PC-3 (cell line): ENCODE measurements around the gene SFTPB. TPM values are rescaled to one million over a fixed set of nuclear protein-coding genes. Genes with fewer than 3 reads are reported as not detected.

Experiments
- ATAC-seq: fragments of 200-7000 bp; cut with Tn5 transposase; 2 replicates; pipeline ENCODE4 v1.9.1; 2020; ENCODE audit warnings: mild to moderate bottlenecking, moderate library complexity
- BruUV-seq: library from RNA; stranded (reverse); fragments of 400-500 nt; replicated peaks from 2 replicates; lab custom pipeline; 2021; lab: Mats Ljungman, UMichigan
- CTCF ChIA-PET: fragments of 300-600 bp; sonication (Branson Sonifier 250); formaldehyde crosslinking; loops from one replicate; lab custom pipeline; 2022; ENCODE audit warnings: antibody characterized with exemption; lab: Charles Lee
- POLR2A ChIA-PET: fragments of 300-600 bp; sonication (Branson Sonifier 250); formaldehyde crosslinking; loops from one replicate; lab custom pipeline; 2022; ENCODE audit warnings: antibody characterized with exemption; ENCODE audit not compliant: unreplicated experiment; lab: Charles Lee
- DNase-seq: peaks from one replicate; pipeline ENCODE4 v3.0.0-alpha.2; 2015
- H2AFZ ChIP-seq: fragments of 300-600 bp; sonication (generic); 2 replicates; pipeline ENCODE4 v1.6.0; 2016; ENCODE audit warnings: antibody characterized with exemption, low read length
- H3F3A ChIP-seq: fragments of 300-600 bp; sonication (generic); one replicate; pipeline ENCODE4 v1.6.0; 2017; ENCODE audit warnings: antibody characterized with exemption, low read length, control low read depth, mild to moderate bottlenecking; ENCODE audit not compliant: unreplicated experiment
- H3K27ac ChIP-seq: fragments of 300-600 bp; sonication (generic); 2 replicates; pipeline ENCODE4 v1.5.1; 2016; ENCODE audit warnings: mild to moderate bottlenecking, low read length
- H3K27me3 ChIP-seq: fragments of 300-600 bp; sonication (generic); 2 replicates; pipeline ENCODE4 v1.6.1; 2016; ENCODE audit warnings: low read length, mixed read lengths
- H3K36me3 ChIP-seq: fragments of 300-600 bp; sonication (generic); 2 replicates; pipeline ENCODE4 v1.6.1; 2016; ENCODE audit warnings: low read depth, mixed run types, low read length, mixed read lengths
- H3K4me1 ChIP-seq: fragments of 300-600 bp; sonication (generic); 2 replicates; pipeline ENCODE4 v1.5.1; 2016; ENCODE audit warnings: low read length; ENCODE audit not compliant: insufficient read depth
- H3K4me2 ChIP-seq: fragments of 300-600 bp; sonication (generic); 2 replicates; pipeline ENCODE4 v1.6.0; 2016; ENCODE audit warnings: low read length
- H3K4me3 ChIP-seq: fragments of 300-600 bp; sonication (generic); 2 replicates; pipeline ENCODE4 v1.5.1; 2016; ENCODE audit warnings: mild to moderate bottlenecking, low read length, mixed read lengths
- H3K79me2 ChIP-seq: fragments of 300-600 bp; sonication (generic); 2 replicates; pipeline ENCODE4 v1.6.1; 2017; ENCODE audit warnings: low read length, mixed read lengths
- H3K9ac ChIP-seq: fragments of 300-600 bp; sonication (generic); 2 replicates; pipeline ENCODE4 v1.6.0; 2016; ENCODE audit warnings: mild to moderate bottlenecking, low read length
- H3K9me2 ChIP-seq: fragments of 300-600 bp; sonication (generic); replicated peaks from 2 replicates; pipeline ENCODE4 v1.6.1; 2016; ENCODE audit warnings: mixed run types, low read length, mixed read lengths
- H3K9me3 ChIP-seq: fragments of 300-600 bp; sonication (generic); 2 replicates; pipeline ENCODE4 v1.6.1; 2016; ENCODE audit warnings: low read length, mixed read lengths
- H4K20me1 ChIP-seq: fragments of 300-600 bp; sonication (generic); 2 replicates; pipeline ENCODE4 v1.6.1; 2016; ENCODE audit warnings: low read length, mixed read lengths
- EZH2 ChIP-seq: fragments of 300-600 bp; sonication (generic); IDR thresholded peaks from one replicate; pipeline ENCODE4 v1.6.1; 2017; ENCODE audit warnings: antibody characterized with exemption, mild to moderate bottlenecking, low read length; ENCODE audit not compliant: unreplicated experiment
- EZH2phosphoT487 ChIP-seq: fragments of 300-600 bp; sonication (generic); IDR thresholded peaks from 2 replicates; pipeline ENCODE4 v1.6.1; 2018; ENCODE audit warnings: mild to moderate bottlenecking, antibody characterized with exemption, low read length, borderline replicate concordance
- intact Hi-C: fragments of 100-400 bp; cut with micrococcal nuclease; formaldehyde crosslinking; loops from 2 replicates; pipeline ENCODE4 v1.9.0; 2023
- total RNA-seq: library from RNA; depleted of rRNA; stranded (reverse); fragments of >200 nt; gene quantifications from 2 replicates; pipeline ENCODE4 v1.2.3, GENCODE V29; 2014
- TF ChIP-seq, protein P1 (sequence below): fragments of 300-600 bp; sonication (generic); conservative IDR thresholded peaks from 2 replicates; pipeline ENCODE4 v1.5.1; 2017; ENCODE audit warnings: antibody characterized with exemption, low read depth, mild to moderate bottlenecking, low read length

Gene SFTPB
- total RNA-seq, 1 experiment from 2014 or later, result not detected

- Histone ChIP-seq H3K9me3 (no peaks in the 10 kb centered on the region), H4K20me1 (no peaks in the 10 kb centered on the region), H3K36me3 (no peaks in the 10 kb centered on the region), H2AFZ (no peak overlapping the region), H3K9ac (no peak overlapping the region), H3K4me1 (no peaks in the 10 kb centered on the region), H3K27ac (no peak overlapping the region), H3K27me3 (no peaks in the 10 kb centered on the region), H3F3A (no peaks in the 10 kb centered on the region), H3K79me2 (no peaks in the 10 kb centered on the region), H3K9me2 (no peaks in the 10 kb centered on the region), H3K4me3 (no peak overlapping the region), H3K4me2 (no peak overlapping the region)
- BruUV-seq, result no TSS peak
- POLR2A ChIA-PET, result interaction anchor here (0.6 kb wide), 1 partner anchor 85 kb away, joined by 3 read pairs; no protein-coding TSS in a partner anchor
- intact Hi-C loops, result no loop called here
- DNase-seq (no peak), ATAC-seq (no peak)
- TF ChIP-seq EZH2phosphoT487 (no peak), EZH2 (no peak)
- TF ChIP-seq, protein P1, sequence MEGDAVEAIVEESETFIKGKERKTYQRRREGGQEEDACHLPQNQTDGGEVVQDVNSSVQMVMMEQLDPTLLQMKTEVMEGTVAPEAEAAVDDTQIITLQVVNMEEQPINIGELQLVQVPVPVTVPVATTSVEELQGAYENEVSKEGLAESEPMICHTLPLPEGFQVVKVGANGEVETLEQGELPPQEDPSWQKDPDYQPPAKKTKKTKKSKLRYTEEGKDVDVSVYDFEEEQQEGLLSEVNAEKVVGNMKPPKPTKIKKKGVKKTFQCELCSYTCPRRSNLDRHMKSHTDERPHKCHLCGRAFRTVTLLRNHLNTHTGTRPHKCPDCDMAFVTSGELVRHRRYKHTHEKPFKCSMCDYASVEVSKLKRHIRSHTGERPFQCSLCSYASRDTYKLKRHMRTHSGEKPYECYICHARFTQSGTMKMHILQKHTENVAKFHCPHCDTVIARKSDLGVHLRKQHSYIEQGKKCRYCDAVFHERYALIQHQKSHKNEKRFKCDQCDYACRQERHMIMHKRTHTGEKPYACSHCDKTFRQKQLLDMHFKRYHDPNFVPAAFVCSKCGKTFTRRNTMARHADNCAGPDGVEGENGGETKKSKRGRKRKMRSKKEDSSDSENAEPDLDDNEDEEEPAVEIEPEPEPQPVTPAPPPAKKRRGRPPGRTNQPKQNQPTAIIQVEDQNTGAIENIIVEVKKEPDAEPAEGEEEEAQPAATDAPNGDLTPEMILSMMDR, result no peak
- CTCF ChIA-PET, result no interaction called here
These were observed 1.6 kb upstream of the SFTPB start for GRCh38 chr2:85669549-85669948.

GRCh38 chr2:85668857-85669142 is 801 bp upstream of the SFTPB start:
- TF ChIP-seq EZH2 (no peak), EZH2phosphoT487 (no peak)
- TF ChIP-seq, protein P1, result no peak
- ATAC-seq (no peak), DNase-seq (no peak)
- H3K4me1 ChIP-seq, result no peaks in the 10 kb centered on the region
- no peak overlapping the region for H3K4me3 ChIP-seq
- H3K27ac ChIP-seq, result no peak overlapping the region
- H2AFZ ChIP-seq, result no peak overlapping the region
- no peaks in the 10 kb centered on the region for H3F3A ChIP-seq
- H3K79me2 ChIP-seq, result no peaks in the 10 kb centered on the region
- intact Hi-C loops, result no loop called here
- BruUV-seq, result no TSS peak
- no peaks in the 10 kb centered on the region for H3K9me2 ChIP-seq
- ChIA-PET CTCF (no interaction called here), POLR2A (no interaction called here)
- H3K4me2 ChIP-seq, result no peak overlapping the region
- H3K9ac ChIP-seq, result no peak overlapping the region
- H4K20me1 ChIP-seq, result no peaks in the 10 kb centered on the region
- H3K9me3 ChIP-seq, result no peaks in the 10 kb centered on the region
- H3K36me3 ChIP-seq, result no peaks in the 10 kb centered on the region
- H3K27me3 ChIP-seq, result no peaks in the 10 kb centered on the region

DNA sequence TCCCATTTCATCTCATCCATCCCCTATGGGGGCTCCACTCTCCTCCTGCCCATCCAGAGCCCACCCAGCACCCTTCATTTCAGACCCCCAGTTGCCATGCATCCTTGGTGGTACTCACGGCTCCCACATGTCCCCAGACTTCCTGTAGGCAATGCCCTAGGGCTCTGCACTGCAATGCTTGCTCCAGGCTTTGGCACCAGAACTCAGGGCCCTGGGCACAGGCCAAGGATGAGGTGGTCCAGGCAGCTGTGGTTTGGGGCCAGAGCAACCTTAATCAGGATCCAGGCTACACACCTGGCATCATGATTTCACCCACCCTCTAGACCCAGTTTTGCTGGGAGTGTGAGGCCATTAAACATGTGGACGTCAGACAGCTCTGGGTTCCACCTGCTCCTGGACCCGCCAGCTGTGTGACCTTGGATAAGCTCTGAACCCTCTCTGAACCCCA is 414 bp downstream of the SFTPB start:
- no TSS peak for BruUV-seq
- ChIA-PET POLR2A (no interaction called here), CTCF (no interaction called here)
- no peak overlapping the region for H3K27ac ChIP-seq
- H3K4me1 ChIP-seq, result 0 out of 2 replicates have a peak, but pooled peaks cover 4% of the 10 kb centered on the region
- no peak overlapping the region for H3K4me2 ChIP-seq
- ATAC-seq, result no peak
- intact Hi-C loops, result no loop called here
- no peaks in the 10 kb centered on the region for H3F3A ChIP-seq
- no peak overlapping the region for H2AFZ ChIP-seq
- no peaks in the 10 kb centered on the region for H3K36me3 ChIP-seq
- H3K9me3 ChIP-seq, result no peaks in the 10 kb centered on the region
- no peaks in the 10 kb centered on the region for H3K27me3 ChIP-seq
- TF ChIP-seq EZH2phosphoT487, result no peak
- H3K9me2 ChIP-seq, result no peaks in the 10 kb centered on the region
- no peaks in the 10 kb centered on the region for H3K79me2 ChIP-seq
- H4K20me1 ChIP-seq, result no peaks in the 10 kb centered on the region
- no peak overlapping the region for H3K9ac ChIP-seq
- DNase-seq, result no peak
- no peak overlapping the region for H3K4me3 ChIP-seq
